ENCODE measurements around the gene UPK2.

UPK2 gene

GRCh38 chr11:118998388-118998717, 42.3 kb downstream of the UPK2 start:
- no peak for DNase-seq
- Histone ChIP-seq H3K27ac (ENCODE audit: low read length) (peak overlapping the region; percentile 75), H4K20me1 (ENCODE audit: insufficient read depth, low read length) (no peaks in the 10 kb centered on the region), H3K9ac (ENCODE audit: low read depth, low read length) (peak overlapping the region; percentile 72), H3K27me3 (ENCODE audit: insufficient read depth, low read length, poor library complexity) (no peaks in the 10 kb centered on the region), H2AFZ (ENCODE audit: low read depth, low read length) (peak overlapping the region; percentile 99), H3K4me2 (ENCODE audit: insufficient read depth, low read length) (peak overlapping the region; percentile 79), H3K4me1 (ENCODE audit: insufficient read depth, low read length) (peaks cover 43% of the 10 kb centered on the region), H3K4me3 (ENCODE audit: low read depth in 1 of 2, low read length in 2 of 2) (peak overlapping the region; percentile 53 to 86), H3K9me3 (ENCODE audit: insufficient read depth, low read length, severe bottlenecking) (no peaks in the 10 kb centered on the region), H3K79me2 (ENCODE audit: insufficient read depth, low read length) (peaks cover 59% of the 10 kb centered on the region), H3K36me3 (ENCODE audit: insufficient read depth, low read length) (peaks cover 44% of the 10 kb centered on the region)
- TF ChIP-seq CTCF (IDR thresholded peaks at IDR 0.05; ENCODE audit: borderline replicate concordance, extremely low read depth, low read length, poor library complexity, severe bottlenecking) = no peak
- no peak for TF ChIP-seq EZH2 (IDR thresholded peaks at IDR 0.05; ENCODE audit: borderline replicate concordance, low read depth, low read length, severe bottlenecking)
- peak; percentile 27 for ATAC-seq (ENCODE audit: insufficient read depth, low read depth)

GRCh38 chr11:118998822-118999221, 42.7 kb downstream of the UPK2 start:
- Histone ChIP-seq H4K20me1 (ENCODE audit: insufficient read depth, low read length) (no peaks in the 10 kb centered on the region), H3K4me2 (ENCODE audit: insufficient read depth, low read length) (peak overlapping the region; percentile 79), H3K79me2 (ENCODE audit: insufficient read depth, low read length) (peaks cover 59% of the 10 kb centered on the region), H3K9ac (ENCODE audit: low read depth, low read length) (peak overlapping the region; percentile 72), H3K4me1 (ENCODE audit: insufficient read depth, low read length) (peaks cover 43% of the 10 kb centered on the region), H3K27ac (ENCODE audit: low read length) (peak overlapping the region; percentile 75), H3K36me3 (ENCODE audit: insufficient read depth, low read length) (peaks cover 48% of the 10 kb centered on the region), H3K4me3 (ENCODE audit: low read depth in 1 of 2, low read length in 2 of 2) (peak overlapping the region; percentile 53 to 86; a peak in 3 of 4 replicates), H2AFZ (ENCODE audit: low read depth, low read length) (peak overlapping the region; percentile 99; the same call in 1 of the 2 replicates), H3K27me3 (ENCODE audit: insufficient read depth, low read length, poor library complexity) (no peaks in the 10 kb centered on the region), H3K9me3 (ENCODE audit: insufficient read depth, low read length, severe bottlenecking) (no peaks in the 10 kb centered on the region)
- TF ChIP-seq CTCF (IDR thresholded peaks at IDR 0.05; ENCODE audit: borderline replicate concordance, extremely low read depth, low read length, poor library complexity, severe bottlenecking) (no peak), EZH2 (IDR thresholded peaks at IDR 0.05; ENCODE audit: borderline replicate concordance, low read depth, low read length, severe bottlenecking) (no peak)
- ATAC-seq (ENCODE audit: insufficient read depth, low read depth) (no peak), DNase-seq (no peak)

GRCh38 chr11:119000906-119001305, 44.8 kb downstream of the UPK2 start:
- Histone ChIP-seq H3K9me3 (ENCODE audit: insufficient read depth, low read length, severe bottlenecking) (no peaks in the 10 kb centered on the region), H3K27ac (ENCODE audit: low read length) (no peak overlapping the region), H3K4me2 (ENCODE audit: insufficient read depth, low read length) (no peak overlapping the region; the same call in 1 of the 2 replicates), H2AFZ (ENCODE audit: low read depth, low read length) (no peak overlapping the region), H3K4me1 (ENCODE audit: insufficient read depth, low read length) (peaks cover 42% of the 10 kb centered on the region), H3K9ac (ENCODE audit: low read depth, low read length) (no peak overlapping the region), H3K4me3 (ENCODE audit: low read depth in 1 of 2, low read length in 2 of 2) (no peak overlapping the region), H3K36me3 (ENCODE audit: insufficient read depth, low read length) (peaks cover 62% of the 10 kb centered on the region), H3K27me3 (ENCODE audit: insufficient read depth, low read length, poor library complexity) (no peaks in the 10 kb centered on the region), H4K20me1 (ENCODE audit: insufficient read depth, low read length) (no peaks in the 10 kb centered on the region), H3K79me2 (ENCODE audit: insufficient read depth, low read length) (peaks cover 63% of the 10 kb centered on the region)
- no peak for TF ChIP-seq EZH2 (IDR thresholded peaks at IDR 0.05; ENCODE audit: borderline replicate concordance, low read depth, low read length, severe bottlenecking)
- no peak for TF ChIP-seq CTCF (IDR thresholded peaks at IDR 0.05; ENCODE audit: borderline replicate concordance, extremely low read depth, low read length, poor library complexity, severe bottlenecking)
- no peak for ATAC-seq (ENCODE audit: insufficient read depth, low read depth)
- DNase-seq = no peak

- peaks cover 14% of the 10 kb centered on the region; the same call in 1 of the 2 replicates for H3K79me2 ChIP-seq (ENCODE audit: insufficient read depth, low read length)
- no peaks in the 10 kb centered on the region for H3K9me3 ChIP-seq (ENCODE audit: insufficient read depth, low read length, severe bottlenecking)
- no peaks in the 10 kb centered on the region for H3K27me3 ChIP-seq (ENCODE audit: insufficient read depth, low read length, poor library complexity)
- ATAC-seq (ENCODE audit: insufficient read depth, low read depth) = no peak
- no peak overlapping the region for H3K4me3 ChIP-seq (ENCODE audit: low read depth in 1 of 2, low read length in 2 of 2)
- H3K9ac ChIP-seq (ENCODE audit: low read depth, low read length) = no peak overlapping the region
- DNase-seq = no peak
- no peak overlapping the region for H2AFZ ChIP-seq (ENCODE audit: low read depth, low read length)
- H3K4me1 ChIP-seq (ENCODE audit: insufficient read depth, low read length) = no peaks in the 10 kb centered on the region
- no peak overlapping the region for H3K4me2 ChIP-seq (ENCODE audit: insufficient read depth, low read length)
- H3K27ac ChIP-seq (ENCODE audit: low read length) = no peak overlapping the region
- TF ChIP-seq EZH2 (IDR thresholded peaks at IDR 0.05; ENCODE audit: borderline replicate concordance, low read depth, low read length, severe bottlenecking) (no peak), CTCF (IDR thresholded peaks at IDR 0.05; ENCODE audit: borderline replicate concordance, extremely low read depth, low read length, poor library complexity, severe bottlenecking) (no peak)
- no peaks in the 10 kb centered on the region for H4K20me1 ChIP-seq (ENCODE audit: insufficient read depth, low read length)
- H3K36me3 ChIP-seq (ENCODE audit: insufficient read depth, low read length) = peaks cover 67% of the 10 kb centered on the region
Observed at GRCh38 chr11:119006656-119007055, 50.6 kb downstream of the UPK2 start.
